CD4-positive, alpha-beta T cell treated with Interleukin-15 for 4 hours (primary cell): ENCODE data around the gene SUB1.
"Not testable (repeated sequence)": the region's sequence is repeated elsewhere in the genome, so short reads cannot be mapped to it uniquely, and the experiment has no call there.

Experiments
- DNase-seq: peaks from one replicate; pipeline ENCODE4 v3.0.0-alpha.2; 2020; ENCODE audit warnings: low spot score

The SUB1 gene

DNA sequence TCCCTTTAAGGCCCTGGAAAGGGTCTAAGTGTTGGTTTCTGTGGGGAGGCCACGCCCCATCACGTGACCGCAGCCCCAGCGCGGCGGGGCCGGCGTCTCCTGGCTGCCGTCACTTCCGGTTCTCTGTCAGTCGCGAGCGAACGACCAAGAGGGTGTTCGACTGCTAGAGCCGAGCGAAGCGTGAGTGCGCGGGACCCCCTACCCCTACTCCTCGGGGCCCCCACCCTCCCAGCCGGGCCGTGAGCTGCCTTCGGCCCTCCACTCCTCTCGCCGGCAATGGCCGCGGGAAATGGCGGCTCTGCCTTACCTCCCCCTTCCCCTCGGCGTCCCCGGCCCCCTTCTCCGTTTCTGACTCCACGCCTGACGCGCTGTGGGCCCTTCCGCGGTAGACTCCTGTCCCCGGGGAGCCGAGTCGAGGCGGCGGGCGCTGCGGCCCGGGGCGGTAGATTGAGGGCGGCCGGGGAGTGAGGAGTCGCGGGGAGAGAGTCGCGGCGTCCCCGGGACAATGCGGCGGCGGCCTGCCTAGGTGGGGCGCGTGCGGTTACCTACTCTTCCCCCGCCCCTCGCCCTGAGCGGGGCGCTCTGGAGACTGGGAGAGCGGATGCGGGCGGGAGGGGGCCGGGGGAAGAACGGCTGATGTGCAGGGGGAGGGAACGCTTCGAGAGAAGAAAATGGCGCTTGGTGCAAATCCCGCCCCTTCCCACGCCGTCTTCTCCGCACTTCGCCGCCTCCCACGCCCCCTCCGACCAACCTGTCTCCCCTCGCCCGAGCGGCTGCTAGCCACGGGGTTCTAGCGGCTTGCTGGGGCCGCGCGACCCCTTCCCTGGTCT, at the start of gene SUB1:
Gene SUB1 (plus strand): TSS at position 112 of the 830 bp plus-strand sequence. CDS start 2,956 bp downstream, outside the sequence.
- peak; percentile 93 for DNase-seq

DNA sequence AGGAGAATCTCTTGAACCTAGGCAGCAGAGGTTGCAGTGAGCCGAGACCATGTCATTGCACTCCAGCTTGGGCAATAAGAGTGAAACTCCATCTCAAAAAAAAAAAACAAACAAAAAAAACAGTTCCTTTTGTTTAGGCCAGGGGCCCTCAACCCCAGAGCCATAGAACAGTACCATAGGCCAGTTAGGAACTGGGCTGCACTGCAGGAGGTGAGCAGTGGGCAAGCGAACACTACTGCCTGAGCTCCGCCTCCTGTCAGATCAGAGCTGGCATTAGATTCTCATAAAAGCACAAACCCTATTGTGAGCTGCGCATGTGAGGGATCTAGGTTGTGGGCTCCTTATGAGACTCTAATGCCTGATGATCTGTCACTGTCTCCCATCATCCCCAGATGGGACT, 49.1 kb upstream of the SUB1 start:
- DNase-seq: no peak

DNA sequence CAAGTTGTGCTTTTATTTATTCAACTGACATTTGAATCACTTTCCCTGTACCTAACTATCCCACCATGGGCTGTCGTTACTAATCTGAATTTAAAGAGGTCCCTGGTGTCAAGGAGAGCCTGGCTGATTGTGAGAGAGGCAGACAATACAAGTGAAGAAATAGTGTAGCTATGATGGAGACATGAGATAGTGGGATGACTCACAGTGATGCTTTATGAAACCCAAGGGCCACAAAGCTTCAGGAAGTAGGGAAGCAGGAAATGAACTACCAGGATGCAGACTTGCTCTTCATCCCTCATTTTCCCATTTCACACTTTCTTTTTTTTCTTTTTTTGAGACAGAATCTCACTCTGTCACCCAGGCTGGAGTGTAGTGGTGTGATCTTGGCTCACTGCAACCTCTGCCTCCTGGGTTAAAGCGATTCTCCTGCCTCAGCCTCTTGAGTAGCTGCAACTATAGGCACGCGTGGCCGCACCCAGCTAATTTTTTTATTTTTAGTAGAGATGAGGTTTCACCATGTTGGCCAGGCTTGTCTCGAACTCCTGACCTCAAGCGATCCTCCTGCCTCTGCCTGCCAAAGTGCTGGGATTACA, 47.8 kb upstream of the SUB1 start:
- DNase-seq: peak; percentile 36

DNA sequence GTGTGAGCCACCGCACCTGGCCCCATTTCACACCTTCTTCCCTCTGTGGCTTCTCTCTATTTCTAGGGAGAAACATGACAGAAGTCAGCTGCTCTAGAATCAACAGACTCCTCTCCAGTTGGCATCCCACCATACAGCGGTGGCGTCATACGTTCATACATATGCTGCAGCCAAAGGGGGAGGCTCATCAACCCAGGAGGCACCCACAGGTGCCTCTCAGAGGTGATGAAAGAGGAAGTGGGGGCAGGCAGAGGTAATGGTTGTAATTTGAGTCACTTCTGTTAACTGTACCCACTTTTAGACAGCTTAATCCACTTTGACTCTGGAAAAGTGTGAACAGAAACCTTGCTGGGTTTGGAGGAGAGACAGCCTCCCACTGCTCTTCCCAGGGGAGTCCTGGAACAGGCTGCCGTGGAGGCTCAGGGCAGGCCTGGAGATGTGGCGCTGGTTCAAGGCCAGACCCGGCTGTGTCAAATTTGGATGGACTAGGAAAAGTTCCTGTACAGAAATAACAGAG, 47.3 kb upstream of the SUB1 start:
- DNase-seq: peak; percentile 55

DNA sequence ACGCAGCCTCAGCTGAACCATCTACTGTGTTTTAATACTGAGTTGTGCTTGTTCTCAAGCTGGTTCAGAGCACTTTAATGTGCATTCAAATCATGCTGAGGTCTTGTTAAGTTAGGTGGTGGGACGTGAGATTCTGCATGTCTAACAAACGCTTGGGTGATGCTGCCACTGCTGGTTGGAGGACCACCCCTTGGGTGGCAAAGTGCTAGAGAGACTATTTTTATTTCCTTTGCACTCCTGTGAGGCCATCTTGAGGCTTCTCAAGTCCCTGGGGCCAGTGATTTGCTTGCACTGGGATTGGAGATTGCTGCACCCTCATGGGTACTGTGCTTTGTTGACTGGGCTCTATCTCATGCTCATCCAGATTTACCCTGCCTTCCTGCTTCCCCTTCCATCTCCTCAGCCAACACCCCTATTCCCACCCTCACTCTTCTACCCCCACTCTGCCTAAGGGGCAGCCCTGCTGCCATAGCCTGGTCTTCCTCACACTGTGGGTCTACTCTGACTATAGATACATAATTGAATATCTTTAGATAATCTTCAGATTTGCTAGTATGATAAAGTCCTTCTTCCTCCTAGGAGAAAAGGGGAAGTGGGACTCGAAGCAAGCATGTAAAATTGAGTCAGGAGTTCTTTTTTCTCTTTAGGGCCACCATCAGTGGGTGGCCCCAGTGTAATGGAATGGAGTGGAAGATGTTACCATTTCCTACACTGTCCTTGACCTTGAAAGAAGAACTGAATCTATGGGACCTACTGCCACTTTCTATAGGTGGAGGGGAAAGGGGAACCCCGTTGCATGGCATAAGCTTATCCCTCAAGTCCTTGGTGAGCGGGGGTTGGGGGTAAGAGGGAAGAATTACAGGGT, 45.1 kb upstream of the SUB1 start:
- DNase-seq: no peak

DNA sequence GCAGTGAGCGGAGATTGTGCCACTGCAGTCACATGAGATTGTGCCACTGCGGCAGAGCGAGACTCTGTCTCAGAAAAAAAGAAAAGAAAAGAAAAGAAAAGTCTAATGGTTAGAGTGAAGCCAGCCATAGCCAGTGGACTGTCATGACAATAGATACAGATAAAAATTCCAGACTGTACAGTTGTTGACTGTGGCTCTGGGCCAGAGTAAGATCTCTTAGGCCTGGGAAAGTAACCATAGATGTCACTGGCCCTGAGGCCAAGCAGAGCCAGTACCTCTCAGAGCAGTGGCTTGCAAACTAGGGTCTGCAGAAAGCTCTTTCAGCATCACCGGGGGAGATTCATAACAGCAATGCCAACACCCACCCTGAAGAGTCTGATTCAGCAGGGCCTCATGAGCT, 44.1 kb upstream of the SUB1 start:
- no peak for DNase-seq

DNA sequence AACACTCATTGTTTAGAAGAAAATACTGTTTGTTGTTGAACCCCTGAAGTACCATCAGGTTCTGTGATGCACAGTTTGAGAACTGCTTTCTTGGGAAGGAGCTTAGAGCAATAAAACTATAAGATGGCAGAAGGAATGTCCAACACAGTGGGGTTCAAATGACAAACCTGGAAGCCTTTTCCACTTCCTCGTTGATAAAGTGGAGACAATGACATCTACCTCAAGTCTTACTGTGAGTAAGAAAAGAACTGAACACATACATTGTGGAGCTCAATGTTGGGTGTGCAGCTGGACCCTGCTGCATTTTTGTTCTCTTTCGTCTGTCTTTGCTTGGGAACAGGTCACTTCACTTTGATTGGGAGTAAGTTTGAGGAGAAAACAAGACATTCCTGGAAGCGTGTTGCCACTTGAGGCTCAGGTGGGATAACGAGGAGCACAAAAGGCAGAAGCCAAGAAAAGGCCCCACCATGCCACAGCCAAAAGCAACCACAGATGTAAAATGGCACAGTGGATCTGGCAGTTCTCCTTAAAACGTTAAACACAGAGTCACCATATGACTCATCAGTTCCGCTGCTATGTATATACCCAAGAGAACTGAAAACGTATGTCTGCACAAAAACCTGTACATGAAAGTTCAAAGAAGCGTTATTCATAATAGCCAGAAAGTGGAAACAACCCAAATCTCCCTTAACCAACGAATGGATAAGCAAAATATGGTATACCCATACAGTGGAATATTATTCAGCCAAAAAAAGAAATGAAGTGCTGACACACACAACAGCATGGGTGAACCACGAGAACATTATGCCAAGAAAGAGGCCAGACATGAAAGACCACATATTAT, 42.9 kb upstream of the SUB1 start:
- peak; percentile 61 for DNase-seq

DNA sequence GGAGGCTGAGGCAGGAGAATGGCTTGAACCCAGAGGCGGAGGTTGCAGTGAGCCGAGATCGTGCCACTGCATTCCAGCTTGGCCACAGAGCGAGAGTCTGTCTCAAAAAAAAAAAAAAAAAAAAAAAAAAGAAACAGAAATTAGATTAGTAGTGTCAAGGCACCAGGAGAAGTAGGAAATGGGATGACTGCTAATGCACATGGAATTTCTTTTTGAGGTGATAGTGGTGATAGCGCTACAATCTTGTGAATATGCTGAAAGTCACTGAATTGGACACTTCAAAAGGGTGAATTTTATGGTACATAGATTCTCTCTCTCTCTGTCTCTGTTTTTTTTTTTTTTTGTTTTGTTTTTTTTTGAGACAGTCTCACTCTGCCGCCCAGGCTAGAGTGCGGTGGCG, 42.1 kb upstream of the SUB1 start:
- no peak for DNase-seq

DNA sequence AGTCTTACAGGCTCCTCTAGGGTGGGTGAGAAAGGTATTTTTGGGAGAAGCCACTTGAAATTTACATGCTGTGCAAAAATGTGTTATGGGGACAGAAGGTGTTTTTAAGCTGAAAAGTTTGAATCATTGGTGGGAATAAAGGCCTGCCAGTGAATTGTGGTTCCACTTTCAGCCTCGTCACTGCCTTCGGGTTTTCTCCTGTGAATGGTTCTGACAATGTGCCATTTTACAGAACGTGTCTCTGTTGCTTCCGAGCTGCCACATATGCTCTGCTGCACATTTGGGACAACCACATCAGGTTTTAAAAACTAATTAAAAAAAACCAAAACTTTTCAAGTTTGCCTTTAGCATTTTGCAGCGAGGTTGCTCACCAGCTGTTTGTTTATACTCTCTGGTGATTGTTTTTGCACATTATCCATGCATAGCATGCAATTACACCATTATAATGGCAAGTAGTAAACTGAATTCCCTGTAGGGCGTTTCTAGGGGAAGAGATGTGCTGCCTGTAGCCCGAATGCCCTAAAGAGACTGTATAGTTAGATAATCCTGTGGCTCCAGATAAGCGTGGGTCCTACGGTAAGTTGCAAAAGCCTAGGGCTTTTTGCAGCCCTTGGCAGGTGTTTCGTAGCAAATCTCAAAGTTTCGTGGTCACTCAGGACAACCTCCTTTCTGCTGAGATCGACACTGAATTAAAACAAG, 40.1 kb upstream of the SUB1 start:
- DNase-seq: no peak

DNA sequence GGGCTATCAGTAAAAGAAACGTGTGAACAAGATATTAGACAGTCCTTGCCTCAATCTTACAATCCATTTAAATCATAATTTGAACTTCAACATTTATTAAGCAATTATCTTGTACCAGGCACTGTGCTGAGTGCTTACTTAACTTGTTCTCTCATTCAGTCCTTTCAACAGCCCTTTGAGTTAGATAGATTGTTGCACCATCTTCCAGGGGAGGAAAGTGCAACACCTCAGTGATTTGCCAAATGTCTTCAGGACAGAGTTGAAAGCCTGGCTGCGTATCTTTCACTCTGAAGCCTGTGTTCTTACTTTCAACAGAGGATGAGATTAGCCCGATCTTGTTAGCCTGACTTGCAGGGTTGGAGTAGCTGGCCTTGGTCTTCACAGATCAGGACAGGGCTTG, 34.2 kb upstream of the SUB1 start:
- DNase-seq: no peak

DNA sequence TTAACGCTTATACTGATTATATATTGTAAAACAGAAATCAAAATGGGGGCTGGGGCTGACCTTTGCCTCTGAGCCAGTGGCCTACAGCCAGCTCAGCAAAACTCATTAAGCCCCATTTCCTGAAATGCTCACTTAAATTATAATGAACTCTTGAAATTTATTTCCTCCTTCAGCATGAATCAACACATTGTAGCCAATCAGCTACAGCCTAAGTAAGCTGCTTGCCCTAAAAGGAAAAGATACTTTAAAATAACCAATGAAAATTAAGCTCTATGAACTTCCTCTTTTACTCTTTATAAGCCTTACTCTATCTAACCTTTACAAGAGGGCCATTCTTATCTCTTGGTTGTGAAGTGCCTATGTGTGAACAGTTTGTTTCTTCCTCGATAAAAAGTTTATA, 33.5 kb upstream of the SUB1 start:
- DNase-seq: no peak

DNA sequence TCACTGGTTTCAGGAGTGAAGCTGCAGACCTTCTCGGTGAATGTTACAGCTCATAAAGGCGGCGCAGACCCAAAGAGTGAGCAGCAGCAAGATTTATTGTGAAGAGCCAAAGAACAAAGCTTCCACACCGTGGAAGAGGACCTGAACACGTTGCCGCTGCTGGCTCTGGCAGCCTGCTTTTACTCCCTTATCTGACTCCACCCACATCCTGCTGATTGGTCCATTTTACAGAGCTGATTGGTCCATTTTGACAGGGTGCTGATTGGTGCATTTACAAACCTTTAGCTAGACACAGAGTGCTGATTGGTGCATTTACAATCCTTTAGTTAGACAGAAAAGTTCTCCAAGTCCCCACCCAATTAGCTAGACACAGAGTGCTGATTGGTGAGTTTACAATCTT, 32.9 kb upstream of the SUB1 start:
- DNase-seq: not testable (repeated sequence)

DNA sequence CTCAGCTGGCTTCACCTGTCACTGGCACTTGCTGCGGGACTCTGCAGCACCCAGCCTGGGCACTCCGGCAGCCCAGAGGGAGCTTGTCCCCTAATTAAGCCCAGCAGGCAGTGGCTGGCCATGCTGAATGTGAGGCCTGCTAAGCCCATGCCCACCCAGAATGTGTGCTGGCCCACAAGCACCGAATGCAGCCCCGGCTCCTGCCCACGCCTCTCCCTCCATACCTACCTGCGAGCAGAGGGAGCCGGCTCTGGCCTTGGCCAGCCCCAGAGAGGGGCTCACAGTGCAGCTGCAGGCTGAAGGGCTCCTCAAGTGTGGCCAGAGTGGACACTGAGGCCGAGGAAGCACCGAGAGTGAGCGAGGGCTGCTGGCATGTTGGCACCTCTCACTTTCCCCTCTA, 32.4 kb upstream of the SUB1 start:
- no peak for DNase-seq

DNA sequence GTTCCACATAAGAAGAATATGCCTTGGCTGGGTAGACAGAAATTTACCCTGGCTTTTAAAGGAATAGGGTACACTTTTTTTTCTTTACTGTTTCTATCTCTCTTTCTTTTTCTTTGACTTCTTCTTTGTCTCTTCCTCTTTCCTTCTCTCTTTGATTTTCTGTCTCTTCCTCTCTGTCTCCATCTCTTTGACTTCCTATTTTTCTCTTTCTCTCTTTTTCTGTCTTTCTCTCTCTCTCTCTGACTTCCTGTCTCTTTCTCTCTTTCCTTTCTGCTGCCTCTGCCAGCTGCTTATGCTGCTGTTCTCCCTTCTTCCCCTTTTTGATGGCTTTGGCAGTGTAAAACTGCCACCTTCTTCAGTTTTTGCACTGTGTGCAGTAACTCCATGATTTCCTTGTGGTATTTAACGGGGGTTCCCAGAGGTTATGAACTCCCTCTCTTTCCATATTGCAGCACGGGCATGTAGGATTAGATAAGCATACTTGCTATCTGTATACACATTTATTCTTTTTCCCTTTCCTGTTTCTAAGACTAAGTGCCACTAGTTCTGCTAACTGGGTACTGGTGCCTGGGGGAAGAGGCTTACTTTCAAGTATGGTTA, 31.1 kb upstream of the SUB1 start:
- not testable (repeated sequence) for DNase-seq

DNA sequence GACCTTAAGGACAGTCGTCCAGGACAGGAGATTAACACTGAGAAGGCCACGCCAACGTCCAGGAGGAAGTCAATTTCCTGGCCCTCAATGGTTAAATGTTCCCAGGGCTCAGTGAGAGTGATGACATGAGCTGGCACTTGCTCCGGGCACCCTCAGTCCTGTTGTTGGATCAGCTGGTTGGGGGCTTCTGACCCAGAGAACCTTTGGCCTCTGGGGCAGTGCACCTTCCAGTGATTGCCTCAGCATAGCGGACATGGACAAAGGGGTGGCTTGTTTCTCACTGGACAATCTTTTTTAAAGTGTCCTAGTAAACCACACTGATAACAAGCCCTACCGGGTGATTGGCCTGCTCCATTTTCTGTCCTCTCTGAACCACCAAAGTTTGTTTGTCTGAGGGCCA, 28.8 kb upstream of the SUB1 start:
- not testable (repeated sequence) for DNase-seq

DNA sequence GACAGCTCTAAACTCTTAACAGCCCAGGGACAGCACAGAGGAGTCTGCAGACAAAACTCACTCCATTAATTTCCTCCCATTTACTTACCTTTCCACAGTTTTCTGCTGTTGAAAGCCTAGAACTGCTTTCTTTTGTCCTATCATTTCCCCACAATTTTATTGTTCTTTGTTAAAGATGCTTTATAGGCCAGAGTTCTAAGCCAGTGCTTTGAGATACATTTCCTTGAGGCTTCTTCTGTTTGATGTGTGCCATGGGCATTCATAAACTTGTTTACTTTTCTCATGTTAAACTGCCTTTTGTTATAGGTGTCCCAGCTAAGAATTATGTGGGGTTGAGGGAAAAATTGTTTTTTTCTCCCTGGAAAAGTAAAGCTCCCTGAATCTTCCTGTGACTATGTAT, 25.9 kb upstream of the SUB1 start:
- DNase-seq: no peak

DNA sequence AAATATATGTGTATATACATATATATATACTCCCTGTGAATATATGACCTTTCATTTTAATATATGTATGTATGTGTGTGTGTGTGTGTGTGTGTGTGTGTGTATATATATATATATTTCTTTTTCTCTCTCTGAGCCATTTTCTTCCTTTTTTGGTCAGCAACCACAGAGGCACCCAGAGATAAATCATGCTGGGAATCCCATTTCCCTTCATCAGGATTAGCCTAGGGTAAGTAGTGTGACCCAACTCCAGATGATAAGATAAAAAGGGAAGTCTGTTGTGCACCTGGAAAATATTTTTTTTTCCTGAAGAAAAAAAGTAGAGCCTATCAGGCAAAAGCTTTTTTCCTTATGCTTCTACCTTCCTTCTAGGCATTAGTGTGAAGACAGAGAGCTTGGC, 25.4 kb upstream of the SUB1 start:
- no peak for DNase-seq

DNA sequence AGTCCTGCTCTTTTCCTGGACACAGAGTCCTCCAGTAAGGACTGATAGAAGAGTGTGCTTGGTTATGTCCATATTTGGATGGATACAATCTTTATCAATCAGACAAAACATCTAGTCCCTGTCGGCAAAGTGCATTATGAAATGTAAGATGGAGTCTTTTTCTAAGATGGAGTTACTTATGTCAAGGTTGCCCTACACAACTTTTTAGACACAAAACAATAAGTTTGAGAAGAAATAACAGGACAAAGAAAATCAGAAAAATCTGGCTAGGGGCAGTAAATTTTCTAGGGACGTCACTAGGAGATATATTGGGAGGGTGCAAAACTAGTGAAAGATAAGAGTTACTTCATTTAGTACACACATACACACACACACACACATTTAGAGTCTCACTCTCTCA, 23.3 kb upstream of the SUB1 start:
- DNase-seq: no peak

DNA sequence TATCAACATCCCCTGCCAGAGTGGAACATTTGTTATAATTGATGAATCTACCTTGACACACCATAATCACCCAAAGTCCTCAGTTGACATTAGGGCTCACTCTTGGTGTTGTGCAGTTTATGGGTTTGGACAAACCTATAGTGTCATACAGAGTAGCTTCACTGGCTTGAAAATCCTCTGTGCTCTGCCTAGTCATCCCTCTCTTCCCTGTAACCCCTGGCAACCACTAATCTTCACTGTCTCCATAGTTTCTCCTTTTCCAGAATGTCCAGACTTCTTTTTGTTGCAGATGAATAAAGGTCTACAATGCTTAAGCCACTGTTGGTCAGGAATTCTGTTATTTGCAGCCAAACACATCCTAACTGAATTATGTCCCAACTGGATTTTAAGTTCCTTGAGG, 22.5 kb upstream of the SUB1 start:
- no peak for DNase-seq

DNA sequence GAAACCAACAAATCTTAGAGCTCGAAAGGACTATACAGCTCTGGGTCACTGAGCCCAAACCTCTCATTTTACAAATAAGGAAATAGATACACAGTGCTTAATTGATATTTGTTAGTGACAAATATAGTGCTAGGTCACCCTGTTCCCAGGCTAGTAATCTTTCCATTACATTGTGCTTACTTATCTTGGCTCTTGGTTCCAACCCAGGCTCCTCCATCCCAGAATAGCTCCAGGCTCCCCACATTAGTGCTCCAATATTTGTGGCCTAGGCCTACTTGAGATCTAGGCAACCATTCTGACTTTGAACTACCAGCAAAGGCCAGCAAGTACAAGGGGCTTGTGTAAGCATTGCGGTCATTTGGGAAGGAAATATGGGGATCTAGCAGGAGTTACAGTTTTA, 21.7 kb upstream of the SUB1 start:
- DNase-seq: no peak

DNA sequence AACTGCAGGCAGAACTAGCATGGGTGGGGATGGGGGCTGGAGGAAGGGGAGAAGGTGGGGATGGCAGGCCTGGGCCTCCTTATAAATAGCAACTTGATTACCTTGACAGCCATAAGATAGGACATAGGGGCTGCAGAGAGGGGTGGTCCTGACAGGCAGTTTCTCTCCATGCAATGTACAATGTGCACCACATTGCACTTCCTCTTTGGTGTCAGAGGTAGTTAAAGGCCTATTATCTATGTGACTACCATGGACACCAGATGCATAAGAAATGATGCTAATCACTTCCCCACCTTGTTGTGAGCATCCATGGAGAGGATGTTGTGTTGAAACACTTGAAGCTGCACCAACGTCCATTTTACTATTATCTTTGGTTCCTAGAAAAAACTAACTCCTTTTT, 20.2 kb upstream of the SUB1 start:
- DNase-seq: no peak
